HG03521 (cell line): ENCODE data around the gene RAB40AL.

Experiments used
- ATAC-seq: cut with Tn5 transposase; IDR thresholded peaks from one replicate; pipeline ENCODE4 v1.9.1; 2021; ENCODE audit warnings: mild to moderate bottlenecking, moderate library complexity; ENCODE audit not compliant: unreplicated experiment

RAB40AL gene

GRCh38 chrX:102979536-102979935 lies 42.5 kb downstream of the RAB40AL start:
- ATAC-seq: no peak

- ATAC-seq: no peak
Observed at GRCh38 chrX:102983205-102983604, 46.1 kb downstream of the RAB40AL start.

- no peak for ATAC-seq
Observed at GRCh38 chrX:102985192-102985591, 48.1 kb downstream of the RAB40AL start.
